Peyer's patch (tissue), 4 donors: ENCODE data around the gene PRR5L.

Experiments
- POLR2A ChIP-seq, 2 donors: fragments of 450-650 bp; IDR thresholded peaks; one replicate each; pipeline ENCODE4 v1.5.1; 2017; ENCODE audit warnings: antibody characterized with exemption in 2 of 2, mild to moderate bottlenecking in 2 of 2, moderate library complexity in 2 of 2
- TF ChIP-seq, protein P1 (sequence below), 6 experiments: fragments of 450-650 bp in 4 of 6; fragments of 200-600 bp in 2 of 6; sonication (generic) in 1 of 6; IDR thresholded peaks; one replicate each; pipeline ENCODE4 v1.5.1; 2017 to 2019; ENCODE audit warnings: antibody characterized with exemption in 6 of 6, mild to moderate bottlenecking in 3 of 6, moderate library complexity in 1 of 6

DNA sequence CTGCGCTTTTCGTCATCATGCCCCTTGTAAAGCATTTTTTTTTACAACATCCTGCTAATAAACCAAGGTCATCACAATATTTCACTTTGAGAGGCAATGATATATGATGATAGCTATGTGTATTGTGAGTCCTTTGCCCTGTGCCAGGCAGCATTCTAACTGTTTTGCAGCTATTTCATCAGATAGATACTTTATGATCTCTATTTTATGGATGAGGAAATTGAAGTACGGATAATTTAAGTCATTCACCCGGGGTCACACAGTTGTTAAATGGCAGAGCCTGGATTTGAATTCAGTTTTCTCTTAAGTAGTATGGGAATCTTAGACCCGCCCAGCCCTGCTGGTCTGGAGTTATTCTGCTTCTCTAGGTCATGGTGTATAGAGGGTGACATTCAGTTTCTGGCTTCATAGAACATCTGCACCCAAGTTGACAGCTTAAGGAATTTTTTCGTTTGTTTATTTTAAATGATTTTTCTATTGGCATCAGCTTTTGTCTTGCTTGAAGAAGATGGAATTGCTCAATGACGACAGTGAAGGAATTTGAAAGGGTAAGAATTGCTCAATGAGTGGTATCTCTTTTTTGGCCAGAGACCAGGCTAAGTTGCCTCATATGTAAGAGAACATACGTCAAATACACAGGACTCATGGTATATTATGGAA lies 926 bp downstream of the PRR5L start:
- TF ChIP-seq POLR2A (IDR thresholded peaks at IDR 0.05): no peak
- TF ChIP-seq, protein P1, sequence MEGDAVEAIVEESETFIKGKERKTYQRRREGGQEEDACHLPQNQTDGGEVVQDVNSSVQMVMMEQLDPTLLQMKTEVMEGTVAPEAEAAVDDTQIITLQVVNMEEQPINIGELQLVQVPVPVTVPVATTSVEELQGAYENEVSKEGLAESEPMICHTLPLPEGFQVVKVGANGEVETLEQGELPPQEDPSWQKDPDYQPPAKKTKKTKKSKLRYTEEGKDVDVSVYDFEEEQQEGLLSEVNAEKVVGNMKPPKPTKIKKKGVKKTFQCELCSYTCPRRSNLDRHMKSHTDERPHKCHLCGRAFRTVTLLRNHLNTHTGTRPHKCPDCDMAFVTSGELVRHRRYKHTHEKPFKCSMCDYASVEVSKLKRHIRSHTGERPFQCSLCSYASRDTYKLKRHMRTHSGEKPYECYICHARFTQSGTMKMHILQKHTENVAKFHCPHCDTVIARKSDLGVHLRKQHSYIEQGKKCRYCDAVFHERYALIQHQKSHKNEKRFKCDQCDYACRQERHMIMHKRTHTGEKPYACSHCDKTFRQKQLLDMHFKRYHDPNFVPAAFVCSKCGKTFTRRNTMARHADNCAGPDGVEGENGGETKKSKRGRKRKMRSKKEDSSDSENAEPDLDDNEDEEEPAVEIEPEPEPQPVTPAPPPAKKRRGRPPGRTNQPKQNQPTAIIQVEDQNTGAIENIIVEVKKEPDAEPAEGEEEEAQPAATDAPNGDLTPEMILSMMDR (IDR thresholded peaks at IDR 0.05): peak in 1 of 6 experiments; percentile 9
